GM12878 (cell line): ENCODE results near the gene HOXB3. TPM values are rescaled to one million over a fixed set of nuclear protein-coding genes. Genes with fewer than 3 reads are reported as not detected.

Experiments
- ATAC-seq: fragments of 200-7000 bp; cut with Tn5 transposase; 3 replicates; pipeline ENCODE4 v1.9.1; 2020; ENCODE audit warnings: mild to moderate bottlenecking, moderate library complexity
- BruUV-seq: library from RNA; stranded (reverse); fragments of 400-500 nt; replicated peaks from 2 replicates; lab custom pipeline; 2021; lab: Mats Ljungman, UMichigan
- CTCF ChIA-PET: fragments of 300-600 bp; sonication (Branson Sonifier 250); formaldehyde crosslinking; extraction: SDS; loops from one replicate; lab custom pipeline; 2021; ENCODE audit warnings: inconsistent platforms; lab: Yijun Ruan, JAX
- POLR2A ChIA-PET: fragments of 350-600 bp; formaldehyde crosslinking; extraction: SDS; loops from one replicate; lab custom pipeline; 2021; ENCODE audit warnings: inconsistent platforms; lab: Charles Lee
- RAD21 ChIA-PET: fragments of 300-600 bp; sonication (Branson Sonifier 250); formaldehyde crosslinking; loops from one replicate; lab custom pipeline; 2023; ENCODE audit warnings: antibody characterized with exemption; ENCODE audit not compliant: unreplicated experiment; lab: Charles Lee
- SMC1A ChIA-PET: fragments of 300-600 bp; sonication (Branson Sonifier 250); formaldehyde crosslinking; loops from one replicate; lab custom pipeline; 2023; ENCODE audit not compliant: unreplicated experiment, uncharacterized antibody; lab: Charles Lee
- DNase-seq: peaks from one replicate; pipeline ENCODE4 v3.0.0-alpha.2; 2011; ENCODE audit warnings: low read depth, low spot score
- FAIRE-seq: peaks from 3 replicates; lab custom pipeline; 2011; peaks lifted over from hg19 to GRCh38; lab: Jason Lieb, UNC
- H2AFZ ChIP-seq: 2 replicates; pipeline ENCODE4 v1.6.0; 2011; ENCODE audit warnings: low read depth, low read length, control low read depth; ENCODE audit not compliant: control insufficient read depth
- H3K27ac ChIP-seq: 2 replicates; pipeline ENCODE4 v1.5.1; 2011; ENCODE audit warnings: control low read depth; ENCODE audit not compliant: control insufficient read depth, insufficient read depth
- H3K27me3 ChIP-seq, 2 experiments: replicated peaks in 1 of 2; 2 replicates each; pipeline versions ENCODE4 v1.6.0 to v1.6.1; 2011; ENCODE audit warnings: low read length in 1 of 2; ENCODE audit not compliant: control insufficient read depth in 2 of 2, insufficient read depth in 2 of 2
- H3K36me3 ChIP-seq, 2 experiments: 2 replicates each; pipeline ENCODE4 v1.5.1; 2011; ENCODE audit warnings: low read length in 1 of 2; ENCODE audit not compliant: control insufficient read depth in 2 of 2, insufficient read depth in 2 of 2
- H3K4me1 ChIP-seq: 2 replicates; pipeline ENCODE4 v1.6.1; 2011; ENCODE audit warnings: mild to moderate bottlenecking, low read length, moderate library complexity, mixed read lengths; ENCODE audit not compliant: control insufficient read depth, insufficient read depth
- H3K4me2 ChIP-seq: 2 replicates; pipeline ENCODE4 v1.6.0; 2011; ENCODE audit warnings: control low read depth; ENCODE audit not compliant: control insufficient read depth, insufficient read depth
- H3K4me3 ChIP-seq: fragments of 200-600 bp; sonication (generic); 2 replicates; pipeline ENCODE4 v1.5.1; 2016
- H3K79me2 ChIP-seq: 2 replicates; pipeline ENCODE4 v1.6.0; 2011; ENCODE audit warnings: low read length; ENCODE audit not compliant: control insufficient read depth, insufficient read depth
- H3K9ac ChIP-seq: 2 replicates; pipeline ENCODE4 v1.8.0; 2011; ENCODE audit warnings: low read length, control low read depth, mixed read lengths; ENCODE audit not compliant: control insufficient read depth, insufficient read depth
- H3K9me3 ChIP-seq: replicated peaks from 3 replicates; pipeline ENCODE4 v1.5.1; 2011; ENCODE audit warnings: mild to moderate bottlenecking, low read length; ENCODE audit not compliant: control insufficient read depth, insufficient read depth
- H4K20me1 ChIP-seq: 2 replicates; pipeline ENCODE4 v1.6.0; 2011; ENCODE audit not compliant: control insufficient read depth, insufficient read depth
- ATF7 ChIP-seq: fragments of 450-650 bp; IDR thresholded peaks from 2 replicates; pipeline ENCODE4 v1.6.1; 2016; ENCODE audit warnings: low read depth, mild to moderate bottlenecking
- CHD1 ChIP-seq: IDR thresholded peaks from 2 replicates; pipeline ENCODE4 v1.6.1; 2012; ENCODE audit warnings: low read depth, low read length, improper control_type of control experiment
- CREB1 ChIP-seq: IDR thresholded peaks from 2 replicates; pipeline ENCODE4 v1.6.1; 2012; ENCODE audit warnings: low read depth, mild to moderate bottlenecking, inconsistent platforms
- E4F1 ChIP-seq: fragments of 450-650 bp; IDR thresholded peaks from 2 replicates; pipeline ENCODE4 v1.6.1; 2018; ENCODE audit warnings: borderline replicate concordance, mild to moderate bottlenecking; ENCODE audit not compliant: partially characterized antibody
- ELK1 ChIP-seq: IDR thresholded peaks from 2 replicates; pipeline ENCODE4 v1.6.1; 2012; ENCODE audit warnings: low read depth, low read length, improper control_type of control experiment
- FOS ChIP-seq: IDR thresholded peaks from 3 replicates; pipeline ENCODE4 v1.6.1; 2011; ENCODE audit warnings: borderline replicate concordance; ENCODE audit not compliant: insufficient read length; ENCODE audit errors: extremely low read depth
- MYB ChIP-seq: fragments of 150-350 bp; IDR thresholded peaks from 2 replicates; pipeline ENCODE4 v1.6.1; 2014; ENCODE audit warnings: mild to moderate bottlenecking, low read depth, low read length, borderline replicate concordance
- MYC ChIP-seq: IDR thresholded peaks from 2 replicates; pipeline ENCODE4 v1.6.1; 2011; ENCODE audit warnings: mild to moderate bottlenecking, low read length, moderate library complexity, inconsistent platforms; ENCODE audit not compliant: insufficient read depth, insufficient replicate concordance, insufficient read length, severe bottlenecking
- NFXL1 ChIP-seq: fragments of 450-650 bp; IDR thresholded peaks from 2 replicates; pipeline ENCODE4 v1.6.1; 2017; ENCODE audit warnings: antibody characterized with exemption, mild to moderate bottlenecking, borderline replicate concordance
- REST ChIP-seq: IDR thresholded peaks from 2 replicates; pipeline ENCODE4 v1.6.1; 2012; ENCODE audit warnings: mild to moderate bottlenecking, low read depth, low read length
- TCF3 ChIP-seq: IDR thresholded peaks from 2 replicates; pipeline ENCODE4 v1.6.1; 2012; ENCODE audit warnings: low read depth, mild to moderate bottlenecking, low read length, borderline replicate concordance; ENCODE audit not compliant: insufficient read depth
- ZBTB4 ChIP-seq: fragments of 450-650 bp; formaldehyde crosslinking; IDR thresholded peaks from 2 replicates; pipeline ENCODE4 v1.4.0; 2022; ENCODE audit warnings: mild to moderate bottlenecking, moderate library complexity
- WGBS: methylation state at CpG from one replicate; pipeline ENCODE4 v1.1.6; 2016; ENCODE audit warnings: low lambda C conversion rate; ENCODE audit not compliant: insufficient replicate concordance, insufficient coverage; ENCODE audit errors: missing lambda C conversion rate; 5-methylcytosine and 5-hydroxymethylcytosine counted together
- in situ Hi-C: fragments of 300-500 bp; cut with MboI; formaldehyde crosslinking; loops from 9 replicates; pipeline ENCODE4 v1.14.3; 2018; ENCODE audit warnings: mixed read lengths
- intact Hi-C: fragments of 100-400 bp; cut with micrococcal nuclease; formaldehyde crosslinking; loops from one replicate; pipeline ENCODE4 v1.14.2; 2022; ENCODE audit not compliant: unreplicated experiment
- polyA plus RNA-seq, 11 experiments: library from polyadenylated mRNA; depleted of rRNA in 4 of 11; unstranded in 6 of 11; stranded (reverse) in 5 of 11; fragments of >200 nt; fragmentation: Nextera tagmentation in 4 of 11; fragmentation: Illumina TruSeq in 1 of 11; extraction: Ambion mirVana in 4 of 11; extraction: Trizol in 1 of 11; gene quantifications; 1 replicate in 1 of 11; 2 replicates in 10 of 11; pipeline versions ENCODE4 v1.2.1 to v1.2.3, GENCODE V29; 2011 to 2016; ENCODE audit warnings: inconsistent platforms in 2 of 11, missing spikeins in 2 of 11, low read depth in 1 of 11
- total RNA-seq, 4 experiments: library from RNA; depleted of rRNA in 3 of 4; stranded (reverse); fragments of >200 nt in 3 of 4; fragmentation: Illumina TruSeq in 1 of 4; extraction: Trizol in 1 of 4; gene quantifications; 2 replicates each; pipeline versions ENCODE4 v1.2.1 to v1.2.3, GENCODE V29; 2013 to 2021

HOXB3 gene
- total and polyA plus RNA-seq, 10 of the 15 experiments (the other 5 are each of a cell fraction or from before 2014, with no cell fraction given): 0.19 to 7.7 (median 2.9) TPM

- no TSS peak for BruUV-seq
- H4K20me1 ChIP-seq: no peaks in the 10 kb centered on the region
- TF ChIP-seq TCF3: no peak
- TF ChIP-seq FOS: no peak
- TF ChIP-seq REST: no peak
- no peak for TF ChIP-seq NFXL1
- TF ChIP-seq ATF7: no peak
- TF ChIP-seq CHD1: no peak
- TF ChIP-seq CREB1: no peak
- no peak for TF ChIP-seq MYB
- TF ChIP-seq E4F1: no peak
- no peak for TF ChIP-seq ELK1
- TF ChIP-seq MYC: no peak
- no peak for TF ChIP-seq ZBTB4 (CRISPR knock-in tag)
Measured at GRCh38 chr17:48565022-48565554, 25.0 kb downstream of the HOXB3 start.

More at GRCh38 chr17:48565022-48565554, 25.0 kb downstream of the HOXB3 start:
- ATAC-seq (no peak), FAIRE-seq (no peak), DNase-seq (no peak)
- Histone ChIP-seq H3K27me3 (no peaks in the 10 kb centered on the region), H3K4me3 (no peak overlapping the region), H3K4me2 (no peak overlapping the region), H2AFZ (no peak overlapping the region), H3K36me3 (no peaks in the 10 kb centered on the region; a peak in 1 of 4 replicates), H3K4me1 (no peaks in the 10 kb centered on the region), H3K9ac (no peak overlapping the region), H3K79me2 (no peaks in the 10 kb centered on the region), H3K27ac (no peak overlapping the region), H3K9me3 (no peaks in the 10 kb centered on the region)
- WGBS: 91% methylated on average over 2 of the region's 2 CpGs
- ChIA-PET POLR2A (interaction anchor here (0.6 kb wide), 1 partner anchor 9 kb away, joined by 3 read pairs; no protein-coding TSS in a partner anchor), SMC1A (interaction anchor here (0.6 to 1.3 kb wide), 2 partner anchors 61 to 91 kb away, joined by 4 read pairs; no protein-coding TSS in a partner anchor), RAD21 (no interaction called here), CTCF (no interaction called here)
- intact Hi-C loops (no loop called here), in situ Hi-C loops (no loop called here)
